Neural progenitor cell (in vitro differentiated cells): ENCODE data around the gene MRM2.

Experiments
- CTCF ChIP-seq: fragments of 200-600 bp; sonication (generic); IDR thresholded peaks from 2 replicates; pipeline ENCODE4 v1.5.1; 2017; ENCODE audit warnings: antibody characterized with exemption, mild to moderate bottlenecking
- EZH2 ChIP-seq: fragments of 200-600 bp; sonication (generic); IDR thresholded peaks from 2 replicates; pipeline ENCODE4 v1.6.1; 2017; ENCODE audit warnings: antibody characterized with exemption, mild to moderate bottlenecking, moderate library complexity
- EZH2phosphoT487 ChIP-seq: fragments of 200-600 bp; sonication (generic); IDR thresholded peaks from 2 replicates; pipeline ENCODE4 v1.6.1; 2017; ENCODE audit warnings: antibody characterized with exemption

DNA sequence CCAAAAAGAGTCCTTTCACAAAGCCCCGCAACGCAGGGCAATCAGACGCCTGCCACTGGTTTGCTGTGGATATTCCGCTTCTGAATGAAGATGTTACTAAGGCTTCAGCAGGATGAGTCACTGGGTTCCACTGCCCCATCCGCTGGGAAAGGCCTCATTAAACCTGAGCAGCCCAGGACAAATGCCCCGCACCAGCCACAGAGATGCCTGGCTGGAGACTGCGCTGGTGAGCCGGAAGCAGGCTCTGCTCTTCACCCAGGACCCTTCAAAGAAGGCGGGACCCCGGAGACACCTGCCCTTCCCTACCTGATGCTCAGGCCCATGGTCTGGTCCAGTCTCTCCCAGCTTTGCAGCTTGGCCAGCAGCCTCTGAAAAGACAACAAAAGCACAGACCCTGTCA lies 29.1 kb downstream of the MRM2 start:
- TF ChIP-seq CTCF = no peak
- TF ChIP-seq EZH2phosphoT487 = no peak
- TF ChIP-seq EZH2 = no peak
